Omental fat pad (tissue), 4 donors: ENCODE data around the gene PKP4. TPM values are rescaled to one million over a fixed set of nuclear protein-coding genes. Genes with fewer than 3 reads are reported as not detected.

ENCODE experiments used
- ATAC-seq: fragments of 150-250 bp; one replicate; pipeline ENCODE4 v1.9.1; 2016; ENCODE audit warnings: mild to moderate bottlenecking, moderate library complexity; ENCODE audit not compliant: low FRiP score
- DNase-seq: peaks from one replicate; pipeline ENCODE4 v3.0.0-alpha.2; 2019; ENCODE audit warnings: low spot score
- CTCF ChIP-seq, 3 donors: fragments of 450-650 bp; IDR thresholded peaks; one replicate each; pipeline ENCODE4 v1.5.1; 2016 to 2017; ENCODE audit warnings: antibody characterized with exemption in 3 of 3, mild to moderate bottlenecking in 3 of 3, moderate library complexity in 2 of 3
- total RNA-seq, 4 donors: library from RNA; depleted of rRNA; stranded (reverse); fragments of >200 nt; gene quantifications; one replicate each; pipeline ENCODE4 v1.1.0, GENCODE V29; 2016

PKP4 gene
- total RNA-seq, 4 donors from 2014 or later: 25.8 to 96.9 (median 56.2) TPM

DNA sequence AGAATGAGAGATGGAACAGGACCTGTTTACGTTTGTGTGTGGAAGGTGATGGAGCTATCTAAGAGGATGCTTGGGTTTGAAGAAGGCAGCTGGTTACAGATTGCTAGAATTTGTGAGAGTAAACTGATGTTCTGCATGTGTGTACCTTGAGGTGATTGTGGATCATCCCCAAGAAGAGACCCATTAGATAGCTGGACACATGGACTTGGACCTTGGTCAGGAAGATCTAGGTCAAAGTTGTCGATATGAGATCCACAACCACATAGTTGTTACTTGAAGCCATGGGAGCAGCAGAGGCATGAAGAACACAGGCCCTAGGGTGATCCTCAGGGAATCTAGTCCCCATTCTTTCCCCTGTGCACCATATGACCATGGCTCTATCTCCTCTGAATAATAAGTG lies 101.0 kb downstream of the PKP4 start:
- DNase-seq (no peak), ATAC-seq (no peak)
- TF ChIP-seq CTCF (IDR thresholded peaks at IDR 0.05): no peak

- TF ChIP-seq CTCF (IDR thresholded peaks at IDR 0.05): no peak
- DNase-seq (no peak), ATAC-seq (no peak)
Observed at GRCh38 chr2:158559252-158559651, 102.5 kb downstream of the PKP4 start.

GRCh38 chr2:158560259-158560658 lies 103.5 kb downstream of the PKP4 start:
- DNase-seq: no peak
- no peak for TF ChIP-seq CTCF (IDR thresholded peaks at IDR 0.05)
- ATAC-seq: no peak

DNA sequence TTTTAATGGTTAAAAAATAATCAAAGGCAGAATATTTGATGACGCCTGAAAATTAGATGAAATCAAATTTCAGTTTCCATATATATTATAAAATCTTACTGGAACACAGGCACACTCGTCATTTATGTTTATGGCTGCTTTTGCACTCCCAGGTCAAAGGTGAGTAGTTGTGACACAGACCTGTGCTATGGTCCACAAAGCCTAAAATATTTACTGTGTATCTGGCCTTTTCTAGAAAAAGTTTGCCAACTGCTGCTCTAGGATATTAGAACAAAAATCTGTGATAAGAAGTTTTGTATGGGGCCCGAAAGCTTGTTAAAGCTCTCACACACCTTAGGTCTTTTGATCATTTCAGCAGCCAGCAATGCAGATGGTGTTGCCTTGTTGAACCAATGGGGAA lies 104.3 kb downstream of the PKP4 start:
- DNase-seq: no peak
- no peak for ATAC-seq
- no peak for TF ChIP-seq CTCF (IDR thresholded peaks at IDR 0.05)

DNA sequence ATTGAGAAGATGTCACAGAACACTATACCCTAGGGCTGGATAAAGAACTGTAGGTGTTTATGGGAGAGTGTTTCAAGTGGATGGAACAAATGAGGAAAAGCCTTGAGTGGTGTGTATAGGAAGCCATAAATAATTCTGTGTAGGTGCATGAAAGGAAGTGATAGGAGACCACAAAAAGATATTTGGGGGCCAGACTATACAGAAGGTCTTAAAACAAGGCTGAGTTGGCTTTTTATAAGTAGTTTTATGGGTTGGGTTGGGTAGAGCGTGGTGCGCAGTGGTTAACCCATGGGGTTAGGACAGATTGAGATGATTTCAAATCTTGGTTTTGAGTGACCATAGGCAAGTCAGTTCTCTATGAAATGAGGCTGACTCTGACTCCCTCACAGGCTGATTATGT lies 110.5 kb downstream of the PKP4 start:
- DNase-seq (no peak), ATAC-seq (no peak)
- TF ChIP-seq CTCF (IDR thresholded peaks at IDR 0.05): no peak

- DNase-seq (no peak), ATAC-seq (no peak)
- TF ChIP-seq CTCF (IDR thresholded peaks at IDR 0.05): no peak
Observed at GRCh38 chr2:158569284-158569683, 112.5 kb downstream of the PKP4 start.

- DNase-seq (no peak), ATAC-seq (no peak)
- TF ChIP-seq CTCF (IDR thresholded peaks at IDR 0.05): no peak
Observed at GRCh38 chr2:158570869-158571268, 114.1 kb downstream of the PKP4 start.
